ENCODE measurements around the gene BCAM. TPM values are rescaled to one million over a fixed set of nuclear protein-coding genes. Genes with fewer than 3 reads are reported as not detected.

BCAM gene
- 16.8 and 21.2 TPM in 2 replicates for total RNA-seq

GRCh38 chr19:44808463-44809371 lies at the start of gene BCAM:
Gene BCAM, plus strand, starts transcription at chr19:44809103. Its CDS starts 22 bp downstream, at chr19:44809125.

GRCh38 chr19:44777715-44778347 lies 31.1 kb upstream of the BCAM start, which contains the start of gene CBLC:
Gene CBLC, plus strand, starts transcription at chr19:44777890. Its CDS starts 42 bp downstream, at chr19:44777932.

GRCh38 chr19:44845612-44846454 lies 36.9 kb downstream of the BCAM start, which contains the start of gene NECTIN2:
Gene NECTIN2, plus strand, starts transcription at chr19:44846297. Its CDS starts 229 bp downstream, at chr19:44846526.

Other genes with a start within 250 kb of the BCAM start
- 0.11 TPM in 1 of 2 replicates, not detected in the other for gene IGSF23, start 195.5 kb upstream of the BCAM start, total RNA-seq
- 25.3 and 58.1 TPM in 2 replicates for gene PVR, start 165.2 kb upstream of the BCAM start, total RNA-seq
- 0.69 and 0.87 TPM in 2 replicates for gene CEACAM19, start 137.6 kb upstream of the BCAM start, total RNA-seq
- gene CEACAM16, start 110.0 kb upstream of the BCAM start, total RNA-seq: not detected in 2 replicates
- 0.98 and 1.4 TPM in 2 replicates for gene BCL3, start 60.4 kb upstream of the BCAM start, total RNA-seq
- gene CBLC, start 31.2 kb upstream of the BCAM start, total RNA-seq: not detected in 2 replicates
- 76.8 and 98.0 TPM in 2 replicates for gene NECTIN2, start 37.2 kb downstream of the BCAM start, total RNA-seq
- 27.8 and 30.3 TPM in 2 replicates for gene TOMM40, start 82.2 kb downstream of the BCAM start, total RNA-seq
- 1.0 and 3.0 TPM in 2 replicates for gene APOE, start 96.7 kb downstream of the BCAM start, total RNA-seq
- gene APOC1, start 105.5 kb downstream of the BCAM start, total RNA-seq: 1.5 and 3.0 TPM in 2 replicates
- not detected in 2 replicates for gene APOC4, start 133.1 kb downstream of the BCAM start, total RNA-seq
- not detected in 2 replicates for gene APOC2, start 136.9 kb downstream of the BCAM start, total RNA-seq
- 29.1 and 29.2 TPM in 2 replicates for gene CLPTM1, start 146.3 kb downstream of the BCAM start, total RNA-seq
- gene RELB, start 192.4 kb downstream of the BCAM start, total RNA-seq: 6.7 and 7.8 TPM in 2 replicates
- gene CLASRP, start 229.9 kb downstream of the BCAM start, total RNA-seq: 7.9 and 9.2 TPM in 2 replicates

Measured in dermis lymphatic vessel endothelial cell (primary cell).